Measurements from ENCODE around the gene CAMK2A. TPM values are rescaled to one million over a fixed set of nuclear protein-coding genes. Genes with fewer than 3 reads are reported as not detected.

The CAMK2A gene
- total RNA-seq, 1 experiment from 2014 or later, result 0.33 TPM

DNA sequence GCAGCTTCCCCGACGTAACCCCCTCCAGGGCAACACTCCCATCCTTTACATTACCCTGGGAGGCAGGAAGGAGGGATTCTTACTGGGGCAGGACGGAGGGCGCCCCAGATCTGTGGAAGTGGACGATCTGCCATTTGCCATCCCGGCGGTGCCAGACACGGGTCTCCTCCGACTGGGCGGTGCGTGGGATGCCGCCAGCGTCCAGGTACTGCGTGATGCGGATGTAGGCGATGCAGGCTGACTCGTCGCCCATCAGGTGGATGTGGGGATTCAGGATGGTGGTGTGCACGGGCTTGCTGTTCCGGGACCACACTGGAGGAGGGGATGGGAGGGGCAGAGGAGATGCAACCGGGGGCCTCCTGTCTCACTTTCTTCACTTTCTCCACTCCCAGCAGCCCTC lies 66.7 kb downstream of the CAMK2A start:
- Histone ChIP-seq H3K79me2 (ENCODE audit: insufficient read depth, low read length) (no peaks in the 10 kb centered on the region), H4K91ac (ENCODE audit: insufficient read length, low read depth, low read length) (no peak overlapping the region), H3K18ac (ENCODE audit: insufficient read length, low read depth, low read length) (no peak overlapping the region), H3K23ac (ENCODE audit: insufficient read length, low read depth, low read length) (no peak overlapping the region), H2AK5ac (ENCODE audit: insufficient read length, low read length) (no peak overlapping the region), H2BK120ac (ENCODE audit: low read depth, low read length, poor library complexity, severe bottlenecking) (no peak overlapping the region), H3K27ac (ENCODE audit: insufficient read length, low read depth, low read length) (no peak overlapping the region), H2BK5ac (ENCODE audit: insufficient read length, low read length) (no peak overlapping the region), H3K56ac (ENCODE audit: insufficient read length, low read depth, low read length) (no peak overlapping the region), H4K20me1 (ENCODE audit: control insufficient read depth, insufficient read depth, insufficient read length) (no peaks in the 10 kb centered on the region), H3K23me2 (ENCODE audit: insufficient read length, low read depth, low read length, poor library complexity, severe bottlenecking) (no peaks in the 10 kb centered on the region), H3K4me2 (ENCODE audit: insufficient read depth, insufficient read length, low read length) (no peak overlapping the region), H3K79me1 (ENCODE audit: insufficient read depth, low read depth, low read length, poor library complexity, severe bottlenecking) (no peaks in the 10 kb centered on the region), H3K14ac (ENCODE audit: insufficient read depth, low read length) (no peak overlapping the region), H3K4me1 (ENCODE audit: insufficient read depth, low read length) (no peaks in the 10 kb centered on the region), H2BK12ac (ENCODE audit: insufficient read length, low read depth, low read length) (no peak overlapping the region), H3K27me3 (ENCODE audit: insufficient read depth, low read length) (no peaks in the 10 kb centered on the region), H3K4ac (ENCODE audit: low read depth, low read length) (no peak overlapping the region), H2BK20ac (ENCODE audit: low read depth, low read length, poor library complexity, severe bottlenecking) (no peak overlapping the region), H3T11ph (ENCODE audit: low read length) (no peak overlapping the region), H3K9me3 (ENCODE audit: control insufficient read depth, low read depth, low read length) (no peaks in the 10 kb centered on the region), H4K8ac (replicated peaks; ENCODE audit: insufficient read length, low read depth, low read length) (no peak overlapping the region), H2BK15ac (ENCODE audit: low read depth, low read length) (no peak overlapping the region), H2AFZ (ENCODE audit: low read length) (no peak overlapping the region), H3K9ac (ENCODE audit: extremely low read depth, insufficient read length, low read length) (no peak overlapping the region), H4K5ac (ENCODE audit: insufficient read length, low read depth, low read length) (no peak overlapping the region)
- peaks cover 0 to 13% of the 10 kb centered on the region in 2 experiments; a peak in 3 of 4 replicates for H3K4me1 Mint-ChIP-seq
- no peak overlapping the region for H3K4me3 Mint-ChIP-seq
- no peak for TF ChIP-seq CTCF (conservative IDR thresholded peaks at IDR 0.05)
- peaks cover 17% of the 10 kb centered on the region for H3K27me3 Mint-ChIP-seq (ENCODE audit: low read depth)
- WGBS (ENCODE audit: extremely low coverage, insufficient read length, low lambda C conversion rate), result no CpG with 5 or more reads among the region's 21 CpGs
- no peak for DNase-seq
- H3K9me3 Mint-ChIP-seq, result no peaks in the 10 kb centered on the region
- H3K27ac Mint-ChIP-seq, result no peak overlapping the region
- H3K36me3 Mint-ChIP-seq (ENCODE audit: insufficient read depth in 1 of 3, low read depth in 3 of 3), result no peaks in the 10 kb centered on the region

Data from H9 (cell line).